ENCODE measurements around the gene SOCS1.

The SOCS1 gene

DNA sequence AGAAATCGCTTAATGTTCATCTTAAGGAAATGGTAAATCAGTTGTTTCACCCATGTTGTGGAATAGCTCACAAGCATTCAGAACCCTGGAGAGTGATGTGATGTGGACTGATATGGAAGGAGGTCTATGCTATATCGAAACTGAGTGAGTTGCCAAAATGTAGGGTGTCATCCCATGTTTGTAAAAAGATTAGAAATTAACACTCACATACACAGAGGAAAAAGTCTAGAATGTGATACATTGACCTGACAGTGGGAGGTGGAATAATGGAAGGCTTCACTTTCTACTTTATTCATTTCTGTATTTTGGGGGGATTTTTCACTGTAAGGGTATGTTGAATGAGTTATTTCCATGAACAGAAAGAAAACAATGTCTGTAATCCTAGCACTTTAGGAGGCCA lies 29.8 kb upstream of the SOCS1 start:
- no peak for DNase-seq (ENCODE audit: low read depth)

DNA sequence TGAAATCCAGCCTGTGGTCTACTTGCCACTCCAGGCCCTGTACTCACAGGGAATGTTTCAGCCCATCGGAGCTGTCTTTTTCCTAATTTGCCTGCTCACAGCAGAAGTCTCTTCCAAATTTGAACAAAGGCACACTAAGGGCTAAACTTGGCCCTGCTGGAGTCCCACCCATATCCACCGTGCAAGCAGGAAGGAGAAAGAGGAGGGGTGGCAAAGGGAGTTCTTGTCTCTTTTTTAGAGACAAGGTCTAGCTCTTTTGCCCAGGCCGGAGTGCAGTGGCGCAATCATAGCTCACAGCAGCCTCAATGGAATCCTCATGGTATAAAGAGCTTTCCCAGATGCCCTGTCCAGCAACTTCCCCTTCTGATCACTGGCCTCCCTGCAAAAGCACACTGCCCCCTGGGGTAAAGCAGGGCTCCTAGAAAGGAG lies 27.8 kb upstream of the SOCS1 start:
- no peak for DNase-seq (ENCODE audit: low read depth)

DNA sequence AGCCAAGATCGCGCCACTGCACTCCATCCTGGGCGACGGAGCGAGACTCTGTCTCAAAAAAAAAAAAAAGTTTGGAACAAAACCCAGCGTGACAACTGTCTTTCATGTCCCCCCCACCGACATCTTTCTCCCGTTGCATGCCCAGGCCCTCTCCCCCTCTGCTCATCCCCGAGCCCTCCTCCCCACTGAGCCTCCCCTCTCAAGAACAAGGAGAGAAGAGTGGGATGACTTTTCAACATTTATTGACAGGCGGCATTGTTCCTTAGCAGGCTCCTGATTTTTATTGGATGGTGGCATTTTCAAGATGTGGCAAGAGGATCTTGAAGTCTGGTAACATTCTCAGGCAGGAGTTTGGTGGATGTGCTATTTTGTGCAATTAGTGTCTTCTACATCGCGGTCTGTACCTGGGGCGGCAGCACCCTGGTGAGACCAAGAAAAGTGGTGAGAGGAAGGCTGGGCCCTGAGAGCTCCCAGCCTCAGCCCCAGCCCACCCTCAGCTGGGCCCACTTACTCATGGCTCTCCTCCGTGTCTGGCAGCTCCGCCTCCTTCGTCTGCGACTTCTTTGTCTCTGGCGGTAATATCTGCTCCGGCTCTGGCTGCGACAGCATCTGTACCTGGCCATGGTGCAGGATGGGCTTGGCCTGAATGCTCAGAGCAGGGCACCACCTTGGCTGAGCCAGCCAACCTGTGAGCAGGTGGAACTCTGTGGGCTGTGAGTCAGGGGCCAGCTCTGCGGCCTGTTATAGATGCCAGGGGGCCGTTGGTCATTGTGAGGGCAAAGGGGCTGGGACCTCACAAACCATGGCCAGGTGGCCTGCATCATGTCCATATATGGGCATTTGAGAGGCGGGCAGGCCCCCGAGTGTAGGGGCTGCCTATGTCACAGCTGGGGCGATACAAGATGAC lies 24.9 kb upstream of the SOCS1 start, which contains the start of gene PRM1:
Gene PRM1, minus strand, starts transcription at position 715 of the 907 bp plus-strand sequence. Its CDS starts 92 bp downstream, at position 623.
- DNase-seq (ENCODE audit: low read depth) = no peak

DNA sequence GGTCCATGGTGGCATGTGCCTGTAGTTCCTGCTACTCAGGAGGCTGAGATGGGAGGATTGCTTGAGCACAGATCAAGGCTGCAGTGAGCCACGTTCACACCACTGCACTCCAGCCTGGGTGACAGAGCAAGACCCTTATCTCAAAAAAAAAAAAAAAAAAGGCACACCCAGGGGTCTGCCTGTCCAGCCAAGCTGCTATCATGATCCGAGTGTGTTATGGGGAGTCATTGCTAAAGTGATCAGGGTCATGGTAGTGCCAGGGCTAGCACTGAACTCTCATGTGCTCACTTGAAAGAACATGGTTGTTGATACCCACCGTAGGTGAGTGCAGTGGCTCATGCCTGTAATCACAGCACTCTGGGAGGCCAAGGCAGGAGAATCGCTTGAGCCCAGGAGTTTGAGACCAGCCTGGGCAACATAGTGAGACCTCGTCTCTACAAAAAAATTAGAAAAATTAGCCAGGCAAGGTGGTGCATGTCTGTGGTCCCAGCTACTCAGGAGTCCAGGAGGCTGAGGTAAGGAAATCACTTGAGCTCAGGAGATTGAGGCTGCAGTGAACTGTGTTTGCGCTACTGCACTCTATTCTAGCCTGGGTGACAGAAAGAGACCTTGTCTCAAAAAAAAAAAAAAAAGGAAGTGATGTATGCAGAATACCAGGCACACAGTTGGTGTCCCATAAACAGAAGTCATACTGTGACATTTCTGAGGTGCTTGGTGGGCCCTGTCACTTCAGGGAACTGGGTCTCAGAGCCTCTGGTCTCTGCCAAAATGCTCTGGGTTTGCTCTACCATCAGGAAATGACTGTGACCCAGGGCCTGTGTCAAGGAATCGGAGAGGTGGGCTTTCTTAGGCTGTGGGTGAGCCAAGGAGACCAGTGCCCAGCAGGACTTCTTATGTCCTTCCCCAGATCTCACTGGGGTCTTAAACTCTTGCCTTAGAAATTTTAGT lies 23.0 kb upstream of the SOCS1 start:
- DNase-seq (ENCODE audit: low read depth) = no peak

DNA sequence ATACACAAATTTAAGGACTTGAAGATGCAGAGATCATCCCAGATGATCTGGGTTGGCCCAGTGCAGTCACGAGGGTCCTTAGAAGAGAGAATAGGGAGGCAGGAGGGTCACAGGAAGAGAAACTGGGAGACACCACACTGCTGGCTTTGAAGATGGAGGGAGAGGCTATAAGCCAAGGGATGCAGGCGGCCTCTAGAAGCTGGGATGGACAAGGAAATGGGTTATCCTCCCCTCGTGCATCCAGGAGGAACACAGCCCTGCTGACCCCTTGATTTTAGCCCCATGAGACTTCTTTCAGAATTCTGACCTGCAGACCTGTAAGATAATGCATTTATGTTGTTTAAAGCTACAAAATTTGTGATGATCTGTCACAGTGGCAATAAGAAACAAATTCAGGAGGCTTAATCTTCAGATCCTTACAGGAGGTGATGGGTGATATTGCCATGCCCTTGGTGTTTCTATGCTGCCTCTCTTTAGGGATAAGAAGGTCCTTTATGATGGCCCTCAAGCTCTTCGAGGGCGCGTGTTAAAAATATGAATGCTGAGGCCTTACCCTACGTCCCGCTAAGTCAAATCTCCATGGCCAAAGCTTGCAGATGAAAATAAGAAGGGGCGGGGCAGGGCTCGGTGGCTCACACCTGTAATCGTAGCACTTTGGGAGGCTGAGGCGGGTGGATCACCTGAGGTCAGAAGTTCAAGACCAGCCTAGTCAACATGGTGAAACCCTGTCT lies 21.8 kb upstream of the SOCS1 start:
- DNase-seq (ENCODE audit: low read depth) = no peak

DNA sequence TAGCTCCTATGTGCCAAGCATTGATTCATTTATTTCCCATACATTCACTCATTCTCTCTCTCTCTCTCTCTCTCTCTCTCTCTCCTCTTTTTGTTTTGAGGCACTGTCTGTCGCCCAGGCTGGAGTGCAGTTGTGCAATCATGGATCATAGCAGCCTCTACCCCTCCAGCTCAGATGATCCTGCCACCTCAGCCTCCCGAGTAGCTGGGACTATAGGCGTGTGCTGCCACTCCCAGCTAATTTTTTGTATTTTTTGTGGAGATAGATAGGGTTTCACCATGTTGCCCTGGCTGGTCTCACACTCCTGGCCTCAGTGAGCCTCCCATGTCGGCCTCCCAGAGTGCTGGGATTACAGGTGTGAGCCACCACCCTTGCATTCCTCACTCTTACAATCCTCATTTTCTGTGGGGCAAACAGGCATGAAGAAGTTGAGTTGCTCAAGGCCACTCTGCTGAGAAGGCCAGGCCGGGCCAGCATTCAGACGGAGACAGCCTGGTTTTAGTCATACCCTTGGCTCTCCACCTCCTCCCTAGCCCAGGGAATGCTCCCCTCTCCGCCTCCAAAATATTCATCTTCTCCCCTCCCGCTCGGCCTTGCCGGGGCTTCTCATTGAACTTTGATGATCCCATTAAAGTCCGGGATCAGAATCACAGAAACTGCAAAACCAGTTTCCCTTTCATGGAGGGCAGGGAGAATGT lies 21.0 kb upstream of the SOCS1 start:
- no peak for DNase-seq (ENCODE audit: low read depth)

DNA sequence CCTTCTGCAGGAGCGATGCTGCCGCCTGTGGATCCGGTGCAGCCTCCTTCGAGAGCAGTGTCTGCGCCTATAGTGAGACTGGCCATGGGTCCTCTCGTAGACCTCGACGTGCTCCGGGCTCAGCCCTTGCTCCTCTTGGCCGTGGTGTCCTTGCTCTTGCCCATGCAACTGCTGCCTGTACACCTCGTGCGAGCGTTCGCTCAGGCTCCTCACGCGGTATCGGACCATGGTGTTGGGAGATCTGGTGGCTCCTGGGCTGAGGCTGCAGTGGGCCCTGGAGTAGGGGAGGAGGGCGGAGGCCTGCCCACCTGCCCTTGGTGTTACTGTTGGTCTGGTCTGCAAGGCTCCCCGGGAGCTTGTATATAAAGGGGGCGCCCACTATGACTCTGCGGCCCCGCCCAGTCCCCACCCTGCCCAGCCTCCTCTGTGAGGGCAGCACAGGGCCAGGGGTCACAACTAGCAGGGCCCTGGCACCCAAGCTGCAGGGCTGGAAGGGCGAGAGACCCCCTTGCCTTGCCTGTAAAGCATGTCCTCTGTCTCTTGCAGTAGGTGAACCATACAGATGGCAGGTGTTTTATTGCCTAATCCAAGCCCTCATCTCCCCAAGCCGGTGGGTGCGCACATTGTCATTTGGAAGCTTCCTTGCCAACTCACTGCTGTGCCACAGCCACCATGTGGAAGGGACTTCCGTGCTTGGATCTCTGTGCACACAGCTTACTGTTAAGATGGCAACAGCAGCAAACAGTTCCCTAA lies 20.3 kb upstream of the SOCS1 start, which contains the start of gene PRM2:
Gene PRM2, minus strand, starts transcription at position 338 of the 753 bp plus-strand sequence. Its CDS starts 110 bp downstream, at position 228.
- no peak for DNase-seq (ENCODE audit: low read depth)

DNA sequence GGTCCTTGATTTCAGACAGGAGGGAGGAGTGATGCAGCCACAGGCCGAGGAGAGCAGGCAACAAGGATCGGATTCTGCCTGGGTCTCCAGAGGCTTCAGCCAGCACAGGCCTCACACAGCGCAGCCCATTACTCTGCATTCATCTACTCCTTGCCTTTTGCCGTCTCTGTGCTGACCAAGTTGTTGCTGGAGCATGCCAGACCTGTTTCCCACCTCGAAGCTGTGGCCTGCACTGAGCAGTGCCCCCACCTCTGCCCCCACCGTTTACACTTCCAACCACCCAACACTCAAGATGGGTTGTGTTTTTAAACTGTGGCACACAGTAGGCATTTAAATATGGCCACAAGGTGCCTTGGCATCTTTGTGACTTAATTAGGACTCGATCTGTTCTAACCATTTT lies 19.0 kb upstream of the SOCS1 start:
- DNase-seq (ENCODE audit: low read depth) = no peak

DNA sequence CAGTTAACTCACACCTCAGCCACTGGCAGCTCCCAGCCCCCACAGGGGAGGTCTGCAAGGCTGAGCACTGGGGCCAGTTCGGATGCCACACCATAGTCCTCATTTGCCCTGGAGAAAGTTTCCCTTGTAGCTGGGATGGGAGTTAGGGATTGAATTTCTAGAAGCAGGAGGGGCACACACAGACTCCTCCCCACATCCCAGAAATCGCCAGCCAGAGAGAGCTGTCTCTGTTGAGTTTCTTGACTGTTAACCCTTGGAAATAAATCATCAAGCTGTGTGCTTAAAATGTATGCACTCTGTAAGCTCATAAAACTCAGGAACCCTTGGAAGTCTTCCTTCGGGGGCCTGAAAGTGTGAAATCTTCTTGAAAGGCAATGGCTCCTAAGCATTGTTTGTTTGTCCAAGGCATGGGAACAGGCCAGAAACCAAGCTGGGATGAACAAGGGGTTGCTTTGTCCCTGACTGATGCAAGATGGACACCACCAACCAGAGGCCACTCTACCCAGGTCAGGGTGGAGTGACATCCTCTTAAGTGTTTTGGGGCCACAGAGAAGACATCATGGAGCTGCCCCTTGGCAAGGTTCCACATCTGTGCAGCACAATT lies 17.8 kb upstream of the SOCS1 start:
- DNase-seq (ENCODE audit: low read depth) = no peak

DNA sequence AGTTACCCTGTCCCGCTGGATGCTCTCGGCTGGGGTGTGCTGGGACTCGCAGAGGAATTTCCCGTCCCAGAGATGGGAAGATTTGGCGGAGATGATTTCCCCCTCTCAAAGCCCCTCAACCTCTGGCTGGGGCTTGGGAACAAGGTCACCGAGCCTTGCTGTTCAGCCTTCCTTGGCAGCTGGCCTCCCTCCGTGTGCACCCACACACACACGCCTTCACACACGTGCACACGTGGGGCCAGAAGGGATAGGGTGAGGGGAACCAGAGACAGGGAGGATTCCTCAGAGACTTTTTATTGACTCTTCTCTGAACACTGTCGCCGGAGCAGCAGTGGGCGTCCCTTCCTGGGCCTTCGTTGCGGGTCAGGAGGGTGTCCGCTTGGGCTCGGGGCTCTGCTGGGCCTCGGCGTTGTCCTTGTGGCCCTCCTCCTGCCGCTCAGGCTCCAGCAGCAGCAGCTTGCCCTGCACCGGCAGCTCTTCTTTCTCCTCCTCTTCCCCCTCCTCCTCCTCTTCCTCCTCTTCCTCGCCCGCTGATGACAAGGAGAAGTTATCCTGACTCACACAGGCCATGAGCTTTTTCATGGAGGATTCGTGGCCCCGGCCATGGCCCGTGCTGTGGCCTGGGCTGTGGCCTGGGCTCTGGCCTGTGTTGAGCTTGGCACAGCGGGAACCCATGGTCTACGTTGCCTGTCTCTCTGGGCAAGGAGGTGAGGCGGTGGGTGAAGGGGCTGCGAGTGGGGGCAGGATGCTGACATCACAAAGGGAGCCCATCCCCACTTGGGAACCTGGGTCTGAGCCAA lies 17.1 kb upstream of the SOCS1 start, which contains the start of gene PRM3:
Gene PRM3, minus strand, starts transcription at position 709 of the 800 bp plus-strand sequence. Its CDS starts 34 bp downstream, at position 675.
- no peak for DNase-seq (ENCODE audit: low read depth)

DNA sequence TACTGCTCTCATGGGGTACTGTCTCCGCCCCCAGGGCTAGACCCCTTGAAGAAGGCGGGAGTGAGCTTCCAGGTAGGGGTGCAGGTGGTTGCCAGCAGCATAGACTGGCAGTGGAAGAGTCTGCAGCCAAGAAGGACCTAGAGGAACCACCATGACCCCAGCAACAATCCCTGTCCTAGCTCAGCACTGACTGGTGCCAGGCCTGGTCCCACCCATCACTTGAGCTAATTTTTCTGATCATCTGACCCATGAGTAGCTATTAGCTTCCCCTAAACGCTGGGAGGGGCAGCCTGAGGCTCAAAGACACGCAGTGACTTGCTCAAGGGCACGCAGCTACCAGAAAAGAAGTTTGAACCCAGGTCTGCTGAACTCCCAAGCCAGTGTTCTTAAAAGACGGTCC lies 16.5 kb upstream of the SOCS1 start:
- no peak for DNase-seq (ENCODE audit: low read depth)

DNA sequence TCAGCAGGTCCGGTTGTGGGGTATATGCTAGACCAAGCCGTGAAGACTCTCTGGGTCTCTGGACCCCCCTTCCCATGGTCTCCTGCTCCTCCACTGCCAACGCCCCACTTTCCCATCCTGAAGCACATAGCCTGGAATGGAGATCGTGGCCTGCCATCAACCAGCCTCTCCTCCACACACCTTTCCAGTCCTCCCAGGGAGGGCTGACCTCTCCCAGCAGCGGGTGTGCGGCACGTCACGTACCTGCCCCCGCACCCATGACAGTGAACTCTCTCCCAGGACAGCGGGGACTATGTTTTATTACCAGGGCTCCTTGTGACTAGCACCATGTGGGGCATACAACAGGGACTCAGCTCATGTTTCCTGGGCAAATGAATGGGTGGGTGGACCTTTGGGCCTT lies 15.6 kb upstream of the SOCS1 start:
- DNase-seq (ENCODE audit: low read depth) = no peak

DNA sequence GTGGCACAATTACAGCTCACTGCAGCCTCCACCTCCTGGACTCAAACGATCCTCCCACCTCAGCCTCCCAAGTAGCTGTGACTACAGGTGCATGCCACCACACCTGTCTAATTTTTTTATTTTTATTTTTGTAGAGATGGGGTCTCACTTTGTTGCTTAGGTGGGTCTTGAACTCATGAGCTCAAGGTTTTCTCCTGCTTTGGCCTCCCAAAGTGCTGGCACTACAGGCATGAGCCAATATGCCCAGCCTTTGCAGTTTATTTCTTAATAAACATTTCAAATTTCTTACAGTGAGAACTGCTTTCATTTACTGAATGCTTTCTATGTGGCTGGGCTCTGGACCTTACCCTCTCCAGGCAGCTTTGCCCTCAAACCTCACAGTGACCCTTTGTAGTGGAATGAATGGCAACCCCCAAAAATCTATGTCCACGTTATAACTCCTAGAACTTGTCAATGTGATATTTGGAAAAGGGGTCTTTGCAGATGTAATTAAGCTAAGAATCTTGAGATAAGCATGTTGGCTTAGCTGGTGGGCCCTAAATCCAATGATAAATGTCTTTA lies 14.7 kb upstream of the SOCS1 start:
- no peak for DNase-seq (ENCODE audit: low read depth)

DNA sequence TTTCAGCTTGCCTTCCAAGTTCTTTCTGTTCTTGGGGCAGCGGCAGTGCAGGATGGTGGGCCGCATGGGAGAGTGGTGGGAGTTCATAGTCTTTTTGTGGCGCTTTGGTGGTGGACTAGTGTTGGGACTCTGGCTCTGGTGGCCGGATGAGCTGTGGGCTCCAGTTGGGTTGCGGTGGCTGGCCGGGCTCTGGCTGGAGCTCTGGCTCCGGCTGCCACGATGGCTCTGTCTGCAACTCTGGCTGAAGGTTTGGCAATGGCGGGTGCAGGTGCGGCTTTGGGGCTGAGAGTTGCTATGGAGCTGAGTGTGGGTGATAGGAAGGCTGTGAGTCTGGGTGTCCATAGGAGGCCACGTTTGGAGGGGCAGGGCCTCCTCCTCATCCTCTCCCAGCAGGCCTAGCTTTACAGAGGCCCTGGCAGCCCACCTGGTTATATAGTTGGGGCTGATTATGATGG lies 12.9 kb upstream of the SOCS1 start, which contains the start of gene TNP2:
Gene TNP2, minus strand, starts transcription at position 405 of the 455 bp plus-strand sequence. Its CDS starts 63 bp downstream, at position 342.
- DNase-seq (ENCODE audit: low read depth) = no peak

DNA sequence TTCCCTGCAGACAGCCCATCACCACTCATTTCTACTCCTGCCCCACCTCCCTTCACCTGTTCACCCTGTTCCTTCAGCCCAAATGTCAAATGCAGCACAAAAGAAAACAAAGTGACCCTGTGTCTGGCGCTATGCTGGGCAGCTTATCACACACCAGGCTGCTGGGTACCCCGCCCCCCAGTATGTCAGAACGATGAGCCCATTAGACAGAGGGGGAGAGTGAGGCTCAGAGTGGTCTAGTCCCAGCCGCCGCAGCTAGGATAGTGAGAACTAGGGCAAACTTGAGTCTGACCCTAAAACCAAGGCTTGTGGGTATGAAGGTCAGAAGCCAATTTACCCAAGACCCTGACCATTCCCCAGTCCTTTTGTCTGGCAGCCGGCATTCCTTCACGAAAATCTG lies 9.1 kb upstream of the SOCS1 start:
- DNase-seq (ENCODE audit: low read depth) = no peak

DNA sequence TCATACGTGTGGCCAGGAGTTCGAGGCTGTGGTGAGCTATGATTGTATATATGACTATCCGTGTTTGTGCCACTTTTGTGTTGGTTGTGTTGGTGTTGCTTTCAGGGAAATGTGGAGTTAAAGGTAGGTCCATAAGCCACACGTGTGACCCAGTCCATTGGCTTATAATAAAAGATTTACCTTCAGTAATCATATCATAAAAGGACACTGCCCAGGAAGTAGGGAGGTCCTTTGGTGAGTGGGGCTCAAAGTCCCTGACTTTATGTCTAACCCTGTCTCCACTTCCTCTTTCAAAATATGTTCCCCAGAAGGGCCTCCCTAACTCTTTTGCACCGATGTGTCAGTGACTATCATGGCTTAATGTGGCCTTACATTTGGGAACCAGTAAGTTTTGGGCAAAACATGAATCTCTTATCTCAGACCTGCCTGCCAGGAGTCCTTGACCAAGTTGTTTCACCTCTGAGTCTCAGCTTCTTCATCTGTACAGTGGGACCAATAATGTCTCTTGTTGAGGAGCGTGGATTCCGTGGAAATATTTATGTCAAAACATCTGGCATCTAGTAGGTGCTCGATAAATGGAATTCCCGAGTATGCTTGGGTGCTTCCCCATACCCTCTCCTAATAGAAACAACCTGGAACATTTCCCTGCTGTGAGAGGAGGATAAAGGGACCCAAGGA lies 8.3 kb upstream of the SOCS1 start:
- no peak for DNase-seq (ENCODE audit: low read depth)

DNA sequence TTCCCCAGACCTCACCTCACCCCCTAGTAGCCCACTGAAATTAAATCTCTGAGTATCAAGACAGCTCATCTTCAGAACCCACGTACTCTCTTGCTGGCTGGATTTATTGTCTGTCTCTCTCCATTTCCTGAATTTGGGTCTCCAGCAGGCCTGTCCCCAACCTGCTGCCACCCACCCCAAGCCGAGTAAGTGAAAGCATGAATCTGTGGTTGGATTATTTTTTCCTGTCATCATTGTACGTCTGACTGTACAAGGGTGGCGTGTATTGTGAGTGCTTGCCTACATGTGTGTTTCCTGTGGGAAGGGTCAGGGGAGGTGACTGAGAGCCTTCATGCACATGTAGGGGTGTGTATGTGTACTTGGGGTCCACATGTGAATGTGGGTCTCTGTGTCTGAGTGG lies 7.7 kb upstream of the SOCS1 start:
- no peak for DNase-seq (ENCODE audit: low read depth)

DNA sequence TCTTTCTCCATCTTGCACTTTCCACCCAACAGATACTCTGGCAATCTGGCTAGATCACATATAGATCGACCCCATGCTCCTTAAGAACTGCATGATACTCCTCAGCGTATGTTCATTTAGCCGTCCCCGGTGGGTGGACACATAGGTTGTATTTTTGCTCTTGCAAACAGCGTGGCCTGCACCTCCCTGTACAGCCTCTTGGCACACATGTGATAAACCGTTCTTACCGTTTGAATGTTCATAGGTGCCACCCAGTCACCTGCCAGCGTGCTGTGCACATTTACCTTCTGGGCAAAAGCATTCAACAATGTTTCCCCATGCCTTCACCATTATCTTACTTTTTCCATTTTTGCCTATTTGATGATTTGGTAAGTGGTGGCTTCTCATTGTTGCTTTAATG lies 6.9 kb upstream of the SOCS1 start:
- no peak for DNase-seq (ENCODE audit: low read depth)
